ENCODE data around the gene UNC13B. TPM values are rescaled to one million over a fixed set of nuclear protein-coding genes. Genes with fewer than 3 reads are reported as not detected.
"Not testable (repeated sequence)": the region's sequence is repeated elsewhere in the genome, so short reads cannot be mapped to it uniquely, and the experiment has no call there.

Gene UNC13B
- polyA plus RNA-seq, 10 donors: 13.0 to 27.3 (median 17.7) TPM

DNA sequence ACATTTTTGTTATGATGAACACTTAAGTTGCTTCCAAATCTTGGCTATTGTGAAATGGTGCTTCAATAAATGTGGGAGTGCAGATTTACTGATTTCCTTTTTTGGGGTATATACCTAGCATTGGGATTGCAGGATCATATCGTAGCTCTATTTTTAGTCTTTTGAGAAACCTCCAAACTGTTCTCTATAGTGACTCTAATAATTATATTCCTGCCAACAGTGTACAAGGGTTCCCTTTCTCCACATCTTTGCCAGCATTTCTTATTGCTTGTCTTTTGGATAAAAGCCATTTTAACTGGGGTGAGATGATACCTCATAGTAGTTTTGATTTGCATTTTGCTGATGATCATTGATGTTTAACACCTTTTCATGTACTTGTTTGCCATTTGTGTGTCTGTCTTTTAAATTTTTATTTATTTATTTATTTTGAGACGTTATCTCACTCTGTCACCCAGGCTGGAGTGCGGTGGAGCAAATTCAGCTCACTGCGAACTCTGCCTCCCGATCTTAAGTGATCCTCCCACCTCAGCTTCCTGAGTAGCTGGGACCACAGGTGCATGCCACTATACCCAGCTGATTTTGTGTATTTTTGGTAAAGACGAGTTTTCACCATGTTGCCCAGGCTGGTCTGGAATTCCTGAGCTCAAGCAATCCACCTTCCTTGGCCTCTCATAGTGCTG is 59.0 kb downstream of the UNC13B start:
- DNase-seq: no peak

DNA sequence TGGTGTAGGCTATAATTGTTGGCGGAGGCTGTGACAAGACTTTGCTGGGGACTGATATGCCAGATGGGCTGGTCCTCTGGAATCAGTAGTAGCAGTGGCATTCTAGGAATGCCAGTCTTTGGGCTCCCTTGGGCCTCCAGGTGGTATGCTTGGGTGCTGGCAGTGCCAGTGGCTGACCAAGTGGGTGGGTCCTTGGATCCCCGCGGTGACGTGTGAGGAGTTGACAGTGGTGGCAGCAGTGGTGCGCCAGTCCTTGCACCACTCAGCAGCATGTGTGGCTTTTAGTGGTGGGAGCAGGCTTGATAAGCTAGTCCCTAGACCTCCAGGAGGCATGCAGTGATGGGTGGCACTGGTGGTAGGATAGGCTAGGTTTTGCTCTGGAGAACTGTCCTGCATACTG is 63.9 kb downstream of the UNC13B start:
- DNase-seq: no peak

DNA sequence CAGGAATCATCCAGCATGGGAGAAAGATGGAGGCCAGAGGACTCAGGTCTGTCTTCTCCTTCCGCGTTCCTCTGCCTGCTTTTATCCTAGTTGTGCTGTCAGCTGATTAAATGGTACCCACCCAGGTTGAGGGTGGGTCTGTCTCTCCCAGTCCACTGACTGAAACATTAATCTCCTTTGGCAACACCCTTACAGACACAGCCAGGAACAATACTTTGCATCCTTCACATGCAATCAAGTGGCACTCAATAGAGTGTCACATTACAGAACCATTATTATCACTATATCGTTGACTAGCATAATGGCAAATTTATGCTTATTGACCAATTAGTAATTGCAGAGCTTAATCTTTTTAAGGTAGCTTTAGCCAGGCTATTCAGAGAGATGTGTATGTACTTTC is 64.8 kb downstream of the UNC13B start:
- no peak for DNase-seq

DNA sequence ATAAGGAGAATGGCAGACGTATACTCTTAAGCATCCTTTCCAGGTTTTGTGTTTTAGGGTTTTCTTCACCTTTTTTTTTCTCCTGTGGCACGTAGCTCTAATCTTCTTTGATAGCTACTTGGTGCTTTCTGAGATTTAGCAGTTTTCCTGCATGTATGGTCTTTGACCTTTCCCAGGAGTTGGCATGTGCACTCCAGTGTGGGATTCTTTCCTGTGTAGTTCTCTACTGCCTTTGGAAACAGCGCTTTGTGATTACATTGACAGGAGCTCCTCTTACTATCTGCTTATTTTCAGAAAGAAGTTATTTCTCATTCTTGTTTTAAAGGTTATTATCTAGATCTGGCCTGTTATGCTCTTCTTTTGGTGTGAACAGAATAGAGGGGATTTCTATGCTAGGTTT is 65.5 kb downstream of the UNC13B start:
- DNase-seq: no peak

DNA sequence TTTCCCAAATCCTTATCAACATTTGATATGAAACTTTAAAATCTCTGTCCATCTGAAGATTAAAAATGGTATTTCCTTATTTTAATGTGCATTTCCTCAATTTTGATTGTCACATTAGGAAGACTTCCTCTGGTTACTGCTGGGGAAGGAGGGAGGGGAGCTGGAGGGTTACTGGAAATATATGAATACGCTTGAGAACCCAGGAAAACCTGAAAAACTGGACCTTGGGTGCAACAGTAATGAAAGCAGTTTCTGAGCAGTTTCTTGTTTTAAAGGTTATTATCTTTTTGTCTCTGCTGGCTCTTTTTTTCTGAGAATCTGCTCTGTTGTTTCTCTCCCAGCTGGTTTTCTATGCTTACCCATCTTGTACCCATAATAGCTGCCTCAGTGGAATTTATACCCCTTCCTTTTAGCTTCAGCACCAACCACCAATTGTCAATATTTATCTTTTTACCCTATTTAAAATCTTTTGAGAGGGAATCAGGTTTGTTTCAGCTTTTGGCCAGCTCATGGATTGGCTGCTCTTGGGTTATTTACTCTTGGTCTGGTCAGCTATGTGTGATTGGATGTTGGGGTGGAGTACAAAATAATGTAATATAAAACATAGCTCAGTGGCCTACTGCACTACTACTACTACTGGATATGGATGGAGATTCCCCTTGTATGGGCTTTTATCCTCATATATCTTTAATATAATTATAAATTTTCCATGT is 67.4 kb downstream of the UNC13B start:
- no peak for DNase-seq

DNA sequence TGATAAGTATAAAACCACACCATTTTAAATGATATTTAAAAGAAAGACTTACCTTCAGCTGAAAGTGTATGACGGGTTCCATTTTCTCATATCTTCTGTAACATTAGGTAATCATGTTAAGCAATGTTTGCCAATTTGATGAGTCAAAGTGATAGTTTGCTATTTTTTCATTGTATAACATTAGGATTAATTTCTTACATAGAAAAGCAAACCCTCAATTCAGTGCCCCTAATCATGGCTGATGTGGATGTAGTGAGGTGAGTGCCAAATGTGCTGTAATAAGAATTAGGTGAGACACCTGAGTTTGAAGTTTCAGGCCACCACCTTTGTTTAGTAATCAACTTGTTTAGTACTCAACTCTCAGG is 68.0 kb downstream of the UNC13B start:
- no peak for DNase-seq

DNA sequence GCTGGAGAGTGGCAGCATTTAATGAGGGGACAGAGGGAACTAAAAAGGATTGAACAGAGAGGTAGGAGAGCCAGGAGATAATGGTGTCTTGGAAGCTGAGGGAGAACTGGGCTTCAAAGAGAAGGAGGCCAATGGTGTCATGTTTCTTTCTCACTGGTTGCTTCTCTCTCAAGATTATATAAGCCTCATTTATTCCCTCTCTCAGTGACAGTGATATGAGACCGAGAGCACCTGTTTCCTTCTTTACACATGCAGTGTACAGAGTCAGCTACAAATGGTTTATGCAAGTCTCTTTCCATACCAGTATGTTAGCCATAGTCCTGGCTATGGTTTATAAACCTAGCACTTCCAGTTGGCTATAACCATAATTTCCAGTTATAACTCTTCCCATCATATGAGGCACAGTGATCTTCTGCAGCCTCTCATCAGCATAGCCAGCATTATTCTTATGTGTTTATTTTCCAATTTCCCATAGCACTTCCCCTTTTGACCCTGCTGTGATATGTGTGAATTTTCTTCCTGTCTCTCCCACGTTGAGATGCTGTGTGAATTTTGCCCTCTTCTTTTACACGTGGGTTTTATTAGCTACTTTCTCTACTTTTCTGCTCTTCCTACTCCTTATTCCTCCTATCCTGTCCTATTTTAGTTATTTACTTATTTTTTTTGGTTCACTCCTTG is 71.2 kb downstream of the UNC13B start:
- DNase-seq: peak in 2 of 3 donors; percentile 1 to 21

DNA sequence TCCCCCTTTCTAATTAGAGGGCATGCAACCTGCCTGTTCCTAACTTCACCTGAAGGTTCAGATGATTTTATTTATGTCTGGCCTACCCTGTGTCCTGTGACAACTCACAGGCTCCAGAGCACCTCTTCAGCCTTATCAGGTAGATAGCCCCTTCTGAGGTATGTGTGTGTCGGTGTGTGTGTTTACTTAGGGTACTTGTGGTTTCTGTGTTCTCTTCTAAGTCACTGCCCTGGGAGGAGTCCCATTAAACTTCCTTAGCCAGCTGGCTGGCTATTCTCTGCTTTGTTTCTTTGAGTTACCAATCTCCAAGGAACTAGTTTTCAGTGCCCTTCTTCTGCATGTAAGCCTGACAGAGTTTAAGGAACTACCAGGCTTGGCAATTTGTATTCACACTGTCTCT is 74.9 kb downstream of the UNC13B start:
- DNase-seq: no peak

DNA sequence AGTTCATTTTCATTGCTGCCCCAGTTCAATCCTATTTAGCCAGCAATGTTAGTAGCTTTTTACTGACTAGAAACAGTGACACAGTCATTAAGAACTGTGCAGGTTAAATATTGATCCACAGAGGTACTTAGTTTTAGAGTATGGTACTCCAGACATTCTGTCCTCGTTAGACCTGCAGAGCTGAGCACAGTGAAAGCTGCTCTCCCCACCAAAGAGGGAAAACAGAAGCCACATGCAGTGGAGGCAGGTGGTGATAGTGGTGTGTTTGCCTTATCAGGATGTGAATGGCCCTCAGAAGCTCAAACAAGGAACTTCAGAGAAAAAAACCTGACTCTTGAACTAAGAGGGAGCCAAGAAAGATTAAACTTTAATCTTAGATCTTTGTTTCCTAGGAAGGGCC is 75.5 kb downstream of the UNC13B start:
- no peak for DNase-seq

DNA sequence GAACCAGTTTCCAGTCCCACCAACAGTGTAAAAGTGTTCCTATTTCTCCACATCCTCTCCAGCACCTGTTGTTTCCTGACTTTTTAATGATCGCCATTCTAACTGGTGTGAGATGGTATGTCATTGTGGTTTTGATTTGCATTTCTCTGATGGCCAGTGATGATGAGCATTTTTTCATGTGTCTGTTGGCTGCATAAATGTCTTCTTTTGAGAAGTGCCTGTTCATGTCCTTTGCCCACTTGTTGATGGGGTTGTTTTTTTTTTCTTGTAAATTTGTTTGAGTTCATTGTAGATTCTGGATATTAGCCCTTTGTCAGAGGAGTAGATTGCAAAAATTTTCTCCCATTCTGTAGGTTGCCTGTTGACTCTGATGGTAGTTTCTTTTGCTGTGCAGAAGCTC is 84.1 kb downstream of the UNC13B start:
- DNase-seq: not testable (repeated sequence)

DNA sequence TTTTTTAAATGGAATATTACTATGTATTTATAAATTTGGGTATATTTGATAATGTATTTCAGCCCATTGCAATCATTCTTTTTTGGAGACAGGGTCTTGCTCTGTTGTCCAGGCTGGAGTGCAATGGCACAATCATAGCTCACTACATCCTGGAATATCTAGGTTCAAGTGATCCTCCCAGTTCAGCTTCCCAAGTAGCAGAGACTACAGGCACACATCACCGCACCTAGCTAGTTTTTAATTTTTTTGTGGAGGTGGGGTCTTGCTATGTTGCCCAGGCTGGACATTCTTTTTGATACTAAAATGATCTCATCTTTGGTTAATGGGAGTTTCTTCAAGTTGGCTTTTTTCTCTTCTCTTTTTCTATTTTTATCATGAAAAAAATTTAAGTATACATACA is 91.3 kb downstream of the UNC13B start:
- DNase-seq: no peak

DNA sequence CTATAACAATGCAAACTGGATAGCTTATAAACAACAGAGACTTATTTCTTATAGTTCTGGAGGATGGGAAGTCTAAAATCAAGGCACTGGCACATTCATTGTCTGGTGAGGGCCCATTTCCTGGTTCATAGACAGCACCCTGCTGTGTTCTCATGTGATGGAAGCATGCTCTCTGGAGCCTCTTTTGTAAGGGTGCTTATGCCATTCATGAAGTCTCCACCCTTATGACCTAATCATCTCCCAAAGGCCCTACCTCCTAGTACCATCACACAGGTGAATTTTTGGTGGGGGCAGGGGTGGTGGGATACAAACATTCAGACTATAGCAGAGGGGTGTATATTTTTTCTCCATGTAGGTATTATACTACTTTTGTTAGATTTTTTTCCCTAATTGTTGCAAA is 92.4 kb downstream of the UNC13B start:
- DNase-seq: no peak

DNA sequence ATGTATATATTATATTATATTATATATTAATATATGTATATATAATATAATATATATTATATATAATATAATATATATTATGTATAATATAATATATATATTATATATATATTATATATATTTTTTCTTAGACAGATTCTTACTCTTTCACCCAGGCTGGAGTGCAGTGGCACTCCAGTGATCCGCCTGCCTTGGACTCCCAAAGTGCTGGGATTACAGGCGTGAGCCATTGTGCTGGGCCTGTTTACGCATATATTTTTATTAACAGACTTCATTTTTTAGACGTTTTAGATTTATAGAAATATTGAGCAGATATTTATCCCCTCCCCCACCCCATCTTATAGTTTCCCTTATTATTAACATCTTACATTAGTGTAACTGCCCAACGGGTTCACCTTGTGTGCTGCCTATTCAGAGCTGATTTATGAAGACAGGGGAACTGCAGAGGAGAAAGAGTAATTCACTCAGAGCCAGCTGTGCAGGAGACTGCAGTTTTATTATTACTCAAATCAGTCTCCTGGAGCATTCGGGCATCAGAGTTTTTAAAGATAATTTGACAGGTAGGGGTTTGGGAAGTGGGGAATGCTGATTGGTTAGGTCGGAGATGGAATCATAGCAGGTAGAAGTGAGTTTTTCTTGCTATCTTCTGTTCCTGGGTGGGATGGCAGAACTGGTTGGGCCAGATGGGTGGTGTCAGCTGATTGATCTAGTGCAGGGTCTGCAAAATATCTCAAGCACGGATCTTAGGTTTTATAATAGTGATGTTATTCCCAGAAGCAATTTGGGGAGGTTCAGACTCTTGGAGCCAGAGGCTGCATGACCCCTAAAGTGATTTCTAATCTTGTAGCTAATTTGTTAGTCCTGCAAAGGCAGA is 93.4 kb downstream of the UNC13B start:
- no peak for DNase-seq

DNA sequence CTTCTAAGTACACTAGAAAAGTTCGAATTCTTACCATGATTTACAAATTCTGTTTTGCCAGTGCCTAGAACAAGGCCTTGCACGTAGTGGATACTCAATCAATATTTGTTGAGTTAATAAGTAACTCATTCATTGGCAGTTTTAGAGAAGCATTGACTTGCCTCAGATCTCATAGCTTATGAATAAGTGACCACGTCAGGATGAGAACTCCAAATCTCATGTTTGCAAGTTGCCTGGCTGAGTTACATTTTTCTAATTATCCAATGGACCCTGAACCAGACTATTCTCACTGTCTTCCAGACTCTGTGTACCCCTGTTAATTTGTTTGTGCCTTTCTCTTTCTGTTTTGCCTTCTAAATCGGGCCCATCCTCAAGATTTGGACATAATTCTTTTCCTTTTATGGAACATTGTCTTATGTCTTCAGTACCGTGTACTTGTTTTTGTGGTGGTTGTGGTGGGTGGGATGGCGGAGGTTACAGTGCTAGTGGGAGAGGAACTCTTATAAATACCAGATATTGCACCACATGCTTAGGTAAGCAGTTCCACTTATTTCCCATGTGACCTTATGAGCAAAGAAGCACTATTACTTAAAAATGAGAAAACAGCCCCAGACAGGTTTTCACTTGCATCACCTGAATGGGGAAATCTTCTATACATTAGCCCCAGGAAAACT is 96.3 kb downstream of the UNC13B start:
- no peak for DNase-seq

DNA sequence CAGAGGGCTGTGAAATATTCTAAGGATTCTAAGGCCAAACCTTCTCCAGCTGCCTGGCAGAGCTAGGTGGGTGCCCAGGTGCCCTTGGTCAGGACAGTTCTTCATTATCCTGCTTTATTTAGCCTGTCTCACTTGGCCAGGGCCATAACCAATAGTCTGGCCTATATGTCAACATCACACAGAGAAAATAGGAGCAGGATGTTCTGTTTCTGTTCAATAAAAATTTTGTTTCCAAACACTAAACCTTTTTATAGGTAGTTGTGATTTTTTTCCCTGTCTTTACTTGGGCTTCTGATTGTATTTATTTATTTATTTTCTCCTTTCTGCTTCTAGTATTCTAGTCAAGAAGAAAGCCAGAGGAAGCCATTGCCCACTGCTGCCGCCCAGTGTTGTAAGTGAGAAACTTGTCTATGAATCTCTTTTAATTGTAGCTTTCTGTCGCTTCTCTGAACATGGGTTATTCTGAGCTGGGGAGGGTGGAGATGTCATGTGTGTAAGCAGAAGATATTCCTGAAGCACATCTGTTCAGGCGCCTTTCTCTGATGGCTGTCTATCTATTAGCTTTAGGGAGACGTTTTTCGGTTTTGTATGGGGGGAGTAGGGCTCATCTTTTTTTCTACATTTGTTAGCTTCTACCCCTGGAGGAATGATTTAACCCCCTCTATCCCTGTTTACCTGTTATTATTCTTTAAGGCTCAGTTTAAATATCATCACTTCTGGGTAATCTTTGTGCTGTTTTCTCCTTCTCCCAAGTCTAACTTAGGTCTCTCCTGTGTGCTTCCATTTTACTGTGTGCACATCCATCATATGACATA is 97.1 kb downstream of the UNC13B start:
- peak; percentile 61 to 83 (median 74) for DNase-seq

DNA sequence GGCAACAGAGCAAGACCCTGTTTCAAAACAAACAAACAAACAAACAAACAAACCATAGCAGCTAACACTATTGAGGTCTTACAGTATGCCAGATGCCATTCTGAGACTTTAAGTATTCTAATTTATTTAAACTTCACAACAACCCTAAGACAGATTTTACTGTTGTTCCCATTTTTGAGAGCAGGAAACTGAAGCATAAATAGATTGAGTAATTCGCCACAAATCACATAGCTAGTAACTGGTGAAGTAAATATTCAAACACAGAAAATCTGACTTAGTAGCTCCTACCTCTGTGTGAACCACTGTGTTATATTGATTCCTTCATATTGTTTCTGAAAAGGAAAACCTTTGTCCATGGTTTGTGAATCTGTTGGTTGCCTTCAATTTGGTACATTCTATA is 98.4 kb downstream of the UNC13B start:
- DNase-seq: no peak

DNA sequence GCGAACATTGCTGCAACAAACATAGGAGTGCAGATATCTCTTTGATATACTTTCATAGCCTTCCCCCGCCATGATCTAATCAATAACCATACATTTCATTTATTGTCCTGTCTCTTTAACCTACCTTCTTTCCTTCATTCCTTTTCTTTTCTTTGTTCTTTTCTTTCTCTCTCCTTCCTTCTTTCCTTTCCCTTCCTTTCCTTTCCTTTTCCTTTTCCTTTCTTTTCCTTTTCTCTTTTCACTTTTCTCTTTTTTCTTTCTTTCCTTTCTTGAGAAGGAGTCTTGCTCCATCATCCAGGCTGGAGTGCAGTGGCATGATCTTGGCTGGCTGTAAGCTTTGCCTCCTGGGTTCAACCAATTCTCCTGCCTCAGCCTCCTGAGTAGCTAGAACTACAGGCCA is 100.3 kb downstream of the UNC13B start:
- no peak for DNase-seq

DNA sequence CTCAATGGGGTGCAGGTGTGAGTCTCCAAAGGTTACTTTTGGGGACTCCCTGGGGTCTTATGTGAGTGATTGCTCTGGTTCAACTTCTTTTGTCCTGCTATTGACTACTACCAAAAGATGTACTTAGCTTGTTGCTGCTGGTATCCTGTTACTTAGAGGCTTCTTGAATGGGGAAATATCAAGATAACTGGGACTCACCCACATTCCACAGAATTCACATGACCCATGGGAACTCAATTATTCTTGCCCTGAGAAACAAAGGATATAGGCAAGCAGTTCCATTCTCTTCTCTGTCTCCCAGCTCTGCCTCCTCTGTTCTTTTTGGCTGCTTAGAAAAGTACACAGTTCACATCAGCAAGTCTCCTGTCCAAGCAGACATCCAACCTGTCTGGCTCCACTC is 105.9 kb downstream of the UNC13B start:
- DNase-seq: no peak

DNA sequence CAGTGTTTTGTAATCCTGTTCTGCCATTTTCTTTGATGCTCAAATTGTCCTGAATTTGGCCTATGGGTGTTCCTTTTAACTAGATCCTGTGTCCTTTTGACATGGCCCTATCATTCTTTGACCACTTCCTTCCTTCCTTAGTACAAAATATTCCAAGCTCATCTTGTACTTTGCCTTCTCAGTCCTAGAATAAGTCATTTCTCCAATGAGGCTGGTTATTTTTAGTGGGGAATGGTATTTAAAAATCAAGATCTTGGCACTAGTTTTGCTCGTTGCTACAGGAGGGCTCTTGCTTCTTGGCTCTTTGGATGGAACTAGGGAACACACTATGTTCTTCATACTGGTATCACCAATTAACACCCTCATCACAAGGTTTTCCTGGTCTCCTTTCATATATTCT is 108.1 kb downstream of the UNC13B start:
- DNase-seq: no peak

DNA sequence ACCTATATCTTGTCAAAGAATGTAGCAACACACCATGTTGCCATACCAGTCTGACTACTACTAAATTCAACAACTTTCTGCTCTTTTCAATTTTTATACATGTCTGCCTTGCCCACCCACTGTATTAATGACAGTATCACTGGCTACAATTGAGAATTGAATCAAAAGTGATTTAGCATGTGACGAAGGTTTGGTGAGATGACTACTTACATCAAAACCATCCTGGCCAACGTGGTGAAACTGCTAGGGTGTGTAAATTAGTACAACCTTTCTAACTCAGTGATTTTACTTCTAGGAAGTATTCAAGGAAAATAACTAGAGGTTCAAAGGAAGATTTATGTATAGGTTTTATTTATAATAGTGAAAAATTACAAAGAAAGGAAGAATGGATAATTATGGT is 109.8 kb downstream of the UNC13B start:
- no peak for DNase-seq

DNA sequence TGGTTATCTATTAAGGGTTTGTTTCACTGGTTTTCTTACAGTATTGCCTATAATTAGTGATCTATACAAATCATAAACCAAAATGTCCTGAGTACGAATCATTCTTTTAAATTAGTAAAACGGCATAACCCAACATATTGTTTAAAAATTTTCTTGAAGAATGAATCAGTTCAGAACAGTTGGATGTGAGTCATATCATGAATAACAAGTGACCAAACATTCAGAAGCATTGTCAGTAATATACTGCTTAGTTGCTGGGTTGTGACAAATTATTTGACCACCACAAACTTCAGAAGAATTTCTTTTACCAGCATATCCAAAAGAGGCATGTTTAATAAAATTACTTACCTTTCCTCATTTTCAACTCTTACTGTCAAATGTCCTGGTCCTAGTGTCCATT is 111.2 kb downstream of the UNC13B start:
- peak in 1 of 3 donors; percentile 9 for DNase-seq

Data from muscle of back (tissue), 11 donors.